Liver (tissue), 9 donors: ENCODE data around the gene TSHZ2. TPM values are rescaled to one million over a fixed set of nuclear protein-coding genes. Genes with fewer than 3 reads are reported as not detected.

Experiments used
- DNase-seq: peaks from one replicate; pipeline ENCODE4 v3.0.0-alpha.2; 2017; ENCODE audit warnings: low spot score
- H3K27ac ChIP-seq, 2 donors: one replicate each; pipeline ENCODE4 v1.7.0; 2013; ENCODE audit warnings: inconsistent platforms in 2 of 2, low read length in 2 of 2, control low read depth in 1 of 2, low read depth in 1 of 2, mild to moderate bottlenecking in 1 of 2
- H3K27me3 ChIP-seq, 4 donors: one replicate each; pipeline versions ENCODE4 v1.6.1 to v1.7.0; 2013; ENCODE audit warnings: low read length in 3 of 4, inconsistent platforms in 1 of 4, mild to moderate bottlenecking in 1 of 4, moderate library complexity in 1 of 4; ENCODE audit not compliant: control insufficient read depth in 4 of 4, insufficient read depth in 4 of 4
- H3K36me3 ChIP-seq, 4 donors: one replicate each; pipeline versions ENCODE4 v1.6.1 to v1.7.0; 2013; ENCODE audit warnings: low read length in 3 of 4, mild to moderate bottlenecking in 3 of 4, low read depth in 1 of 4, moderate library complexity in 1 of 4; ENCODE audit not compliant: control insufficient read depth in 4 of 4, insufficient read depth in 3 of 4
- H3K4me1 ChIP-seq, 4 donors: one replicate each; pipeline versions ENCODE4 v1.6.1 to v1.7.0; 2013; ENCODE audit warnings: low read length in 3 of 4, mild to moderate bottlenecking in 3 of 4, moderate library complexity in 1 of 4; ENCODE audit not compliant: control insufficient read depth in 4 of 4, insufficient read depth in 4 of 4
- H3K4me3 ChIP-seq, 3 donors: one replicate each; pipeline versions ENCODE4 v1.6.1 to v1.7.0; 2013; ENCODE audit warnings: low read length in 3 of 3, control low read depth in 1 of 3, low read depth in 1 of 3, mild to moderate bottlenecking in 1 of 3
- H3K9ac ChIP-seq, 2 donors: one replicate each; pipeline ENCODE4 v1.7.0; 2013; ENCODE audit warnings: low read length in 2 of 2, mild to moderate bottlenecking in 2 of 2, moderate library complexity in 2 of 2, control low read depth in 1 of 2, low read depth in 1 of 2
- H3K9me3 ChIP-seq, 4 donors: one replicate each; pipeline versions ENCODE4 v1.6.1 to v1.7.0; 2013; ENCODE audit warnings: low read length in 3 of 4; ENCODE audit not compliant: control insufficient read depth in 4 of 4
- FOXA1 ChIP-seq: IDR thresholded peaks from 2 replicates; pipeline ENCODE4 v1.6.1; 2016; ENCODE audit warnings: antibody characterized with exemption
- FOXA2 ChIP-seq: IDR thresholded peaks from 2 replicates; pipeline ENCODE4 v1.6.1; 2016; ENCODE audit warnings: antibody characterized with exemption
- GABPA ChIP-seq, 2 donors: IDR thresholded peaks in 1 of 2; conservative IDR thresholded peaks in 1 of 2; 2 replicates each; pipeline ENCODE4 v1.6.1; 2016; ENCODE audit warnings: antibody characterized with exemption in 2 of 2, mild to moderate bottlenecking in 1 of 2, moderate library complexity in 1 of 2
- HNF4A ChIP-seq, 2 donors: conservative IDR thresholded peaks; 2 replicates each; pipeline ENCODE4 v1.6.1; 2016; ENCODE audit warnings: antibody characterized with exemption in 2 of 2, mild to moderate bottlenecking in 2 of 2
- HNF4G ChIP-seq: IDR thresholded peaks from 2 replicates; pipeline ENCODE4 v1.6.1; 2016; ENCODE audit warnings: antibody characterized with exemption
- JUND ChIP-seq, 2 donors: IDR thresholded peaks; 2 replicates each; pipeline ENCODE4 v1.6.1; 2016; ENCODE audit warnings: antibody characterized with exemption in 2 of 2
- NR2F2 ChIP-seq: IDR thresholded peaks from 2 replicates; pipeline ENCODE4 v1.6.1; 2016; ENCODE audit warnings: antibody characterized with exemption
- RAD21 ChIP-seq, 2 donors: IDR thresholded peaks; 2 replicates each; pipeline ENCODE4 v1.6.1; 2016; ENCODE audit warnings: antibody characterized with exemption in 2 of 2, mild to moderate bottlenecking in 2 of 2
- RXRA ChIP-seq, 2 donors: IDR thresholded peaks; 2 replicates each; pipeline ENCODE4 v1.6.1; 2017 to 2018; ENCODE audit warnings: antibody characterized with exemption in 2 of 2, mild to moderate bottlenecking in 1 of 2
- SP1 ChIP-seq: IDR thresholded peaks from 2 replicates; pipeline ENCODE4 v1.6.1; 2018; ENCODE audit warnings: antibody characterized with exemption, mild to moderate bottlenecking
- TAF1 ChIP-seq: conservative IDR thresholded peaks from 2 replicates; pipeline ENCODE4 v1.6.1; 2016; ENCODE audit warnings: antibody characterized with exemption, mild to moderate bottlenecking
- whole genome bisulfite sequencing: extraction: QIAGEN DNeasy Blood & Tissue Kit; methylation state at CpG from one replicate; pipeline ENCODE4 v1.1.7; 2013; 5-methylcytosine and 5-hydroxymethylcytosine counted together
- polyA plus RNA-seq, 2 donors: library from polyadenylated mRNA; stranded (reverse) in 1 of 2; unstranded in 1 of 2; fragments of 200-250 nt in 1 of 2; fragments of >200 nt in 1 of 2; fragmentation: Nextera tagmentation in 1 of 2; extraction: Ambion mirVana in 1 of 2; gene quantifications; one replicate each; pipeline versions ENCODE4 v1.2.1 to v1.2.3, GENCODE V29; 2013 to 2015
- total RNA-seq, 2 donors: library from RNA; depleted of rRNA; stranded (reverse); fragments of >200 nt; gene quantifications; one replicate each; pipeline ENCODE4 v1.2.3, GENCODE V29; 2014
- TF ChIP-seq, protein P1 (sequence below): IDR thresholded peaks from 2 replicates; pipeline ENCODE4 v1.6.1; 2016; ENCODE audit warnings: antibody characterized with exemption
- TF ChIP-seq, protein P2 (sequence below): fragments of 150-350 bp; IDR thresholded peaks from 2 replicates; pipeline ENCODE4 v1.5.1; 2017; ENCODE audit warnings: improper control_type of control experiment, low read depth, low read length; ENCODE audit not compliant: missing input control
- TF ChIP-seq, protein P3 (sequence below): IDR thresholded peaks from 2 replicates; pipeline ENCODE4 v1.6.1; 2016; ENCODE audit warnings: antibody characterized with exemption, mild to moderate bottlenecking
- TF ChIP-seq, protein P4 (sequence below): IDR thresholded peaks from 2 replicates; pipeline ENCODE4 v1.6.1; 2016; ENCODE audit warnings: antibody characterized with exemption
- donor health status: healthy.
- donor health status: healthy.
- donor health status: healthy.
- donor health status: healthy.
- donor health status: healthy.

TSHZ2 gene
- total and polyA plus RNA-seq, 4 donors, result 2.9 to 11.3 (median 7.8) TPM

DNA sequence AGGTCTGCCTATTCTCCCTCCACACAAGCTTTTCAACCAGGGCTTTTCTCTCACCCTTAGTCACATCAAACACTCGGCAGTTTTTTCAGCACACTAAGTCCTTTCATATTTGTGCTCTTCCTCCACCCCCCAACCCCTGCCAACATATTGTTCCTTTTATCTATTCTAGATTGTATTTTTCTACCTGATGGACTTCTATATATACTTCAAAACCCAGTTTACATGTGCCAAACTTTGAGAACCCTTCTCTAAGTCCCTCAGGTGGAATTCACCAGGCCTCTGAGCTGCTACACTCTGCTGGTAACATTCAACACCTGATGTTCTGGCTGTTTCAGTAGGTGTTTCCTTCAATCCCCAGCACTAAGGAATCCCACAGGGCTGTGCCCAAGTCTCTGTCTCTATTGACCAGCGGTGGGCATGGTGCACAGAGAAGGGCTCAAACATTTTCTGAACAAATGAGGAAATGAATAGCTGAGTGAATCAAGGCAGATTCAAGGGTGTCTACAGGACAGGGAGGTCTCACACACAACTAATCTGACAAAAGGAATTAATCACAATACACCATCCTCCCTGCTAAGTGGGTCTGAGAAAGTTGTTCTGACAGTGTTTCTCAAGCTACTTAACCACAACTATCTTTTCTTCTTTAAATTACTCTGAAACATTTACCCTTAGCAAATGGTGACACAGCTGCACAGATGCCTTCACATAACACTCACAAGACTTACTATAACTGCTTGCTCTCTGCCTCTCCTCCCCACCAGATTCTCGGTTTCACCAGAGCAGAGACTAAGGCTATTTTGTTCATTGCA lies 166.5 kb downstream of the TSHZ2 start:
- H3K4me1 ChIP-seq, result no peaks in the 10 kb centered on the region
- H3K4me3 ChIP-seq, result no peak overlapping the region
- H3K27ac ChIP-seq, result no peak overlapping the region
- H3K9me3 ChIP-seq, result no peaks in the 10 kb centered on the region
- WGBS, result 89% methylated on average over 3 of the region's 3 CpGs
- TF ChIP-seq JUND (IDR thresholded peaks at IDR 0.05) (no peak), RAD21 (IDR thresholded peaks at IDR 0.05) (no peak), HNF4A (conservative IDR thresholded peaks at IDR 0.05) (no peak), NR2F2 (no peak), TAF1 (no peak), RXRA (IDR thresholded peaks at IDR 0.05) (no peak), HNF4G (no peak), FOXA1 (no peak), FOXA2 (no peak)
- TF ChIP-seq, protein P1, sequence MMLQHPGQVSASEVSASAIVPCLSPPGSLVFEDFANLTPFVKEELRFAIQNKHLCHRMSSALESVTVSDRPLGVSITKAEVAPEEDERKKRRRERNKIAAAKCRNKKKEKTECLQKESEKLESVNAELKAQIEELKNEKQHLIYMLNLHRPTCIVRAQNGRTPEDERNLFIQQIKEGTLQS, result no peak
- H3K27me3 ChIP-seq, result no peaks in the 10 kb centered on the region
- no peak overlapping the region for H3K9ac ChIP-seq
- no peak for DNase-seq
- H3K36me3 ChIP-seq, result peaks cover 0 to 4% (median 0%) of the 10 kb centered on the region in 4 donors

DNA sequence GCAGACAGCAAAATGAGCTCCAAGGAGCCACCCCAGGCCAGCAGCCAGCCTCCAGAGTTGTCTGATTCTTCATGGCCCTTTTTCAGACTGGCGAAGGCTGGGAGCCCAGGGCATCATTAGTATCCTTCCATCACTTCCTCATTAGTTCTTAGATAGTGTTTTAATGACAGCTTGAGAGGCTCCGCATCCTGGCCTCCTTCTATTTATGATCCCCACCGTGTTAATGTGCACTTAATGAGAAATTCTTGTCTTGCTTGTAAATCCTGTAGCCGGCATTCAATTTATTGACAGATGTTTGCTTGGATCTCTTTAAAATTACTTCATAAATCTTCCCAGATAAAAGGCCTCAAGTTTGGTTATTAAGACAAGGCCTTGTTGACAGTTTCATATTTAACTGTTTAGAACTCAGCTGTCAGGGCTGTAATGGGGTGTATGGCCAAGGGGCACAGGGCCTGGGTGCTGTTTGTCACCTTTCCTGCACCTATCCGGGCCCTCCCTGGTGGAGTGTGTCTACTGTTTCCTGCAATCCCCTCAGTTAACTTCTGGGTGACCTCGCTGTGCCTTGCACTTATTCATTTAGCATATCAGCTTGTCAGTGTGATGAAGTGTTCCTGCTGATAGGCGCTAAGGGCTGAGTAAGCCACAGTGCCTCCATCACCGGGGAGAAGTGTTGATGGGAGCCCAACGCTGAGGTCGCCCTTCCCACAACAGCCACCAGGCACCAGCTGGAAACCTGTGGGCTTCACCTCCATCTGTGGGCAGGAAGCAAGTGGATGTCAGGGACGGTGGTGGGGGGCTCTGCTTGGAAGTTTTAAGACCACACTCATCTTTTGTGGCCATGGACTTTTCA lies 169.3 kb downstream of the TSHZ2 start:
- DNase-seq, result no peak
- no peak for TF ChIP-seq FOXA2
- no peak for TF ChIP-seq NR2F2
- TF ChIP-seq, protein P2, sequence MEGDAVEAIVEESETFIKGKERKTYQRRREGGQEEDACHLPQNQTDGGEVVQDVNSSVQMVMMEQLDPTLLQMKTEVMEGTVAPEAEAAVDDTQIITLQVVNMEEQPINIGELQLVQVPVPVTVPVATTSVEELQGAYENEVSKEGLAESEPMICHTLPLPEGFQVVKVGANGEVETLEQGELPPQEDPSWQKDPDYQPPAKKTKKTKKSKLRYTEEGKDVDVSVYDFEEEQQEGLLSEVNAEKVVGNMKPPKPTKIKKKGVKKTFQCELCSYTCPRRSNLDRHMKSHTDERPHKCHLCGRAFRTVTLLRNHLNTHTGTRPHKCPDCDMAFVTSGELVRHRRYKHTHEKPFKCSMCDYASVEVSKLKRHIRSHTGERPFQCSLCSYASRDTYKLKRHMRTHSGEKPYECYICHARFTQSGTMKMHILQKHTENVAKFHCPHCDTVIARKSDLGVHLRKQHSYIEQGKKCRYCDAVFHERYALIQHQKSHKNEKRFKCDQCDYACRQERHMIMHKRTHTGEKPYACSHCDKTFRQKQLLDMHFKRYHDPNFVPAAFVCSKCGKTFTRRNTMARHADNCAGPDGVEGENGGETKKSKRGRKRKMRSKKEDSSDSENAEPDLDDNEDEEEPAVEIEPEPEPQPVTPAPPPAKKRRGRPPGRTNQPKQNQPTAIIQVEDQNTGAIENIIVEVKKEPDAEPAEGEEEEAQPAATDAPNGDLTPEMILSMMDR, result no peak
- no peak for TF ChIP-seq TAF1
- TF ChIP-seq SP1, result no peak
- TF ChIP-seq GABPA (IDR thresholded peaks at IDR 0.05 in 1 of 2, conservative IDR thresholded peaks at IDR 0.05 in 1 of 2), result no peak
- TF ChIP-seq HNF4G, result no peak
- TF ChIP-seq, protein P3, sequence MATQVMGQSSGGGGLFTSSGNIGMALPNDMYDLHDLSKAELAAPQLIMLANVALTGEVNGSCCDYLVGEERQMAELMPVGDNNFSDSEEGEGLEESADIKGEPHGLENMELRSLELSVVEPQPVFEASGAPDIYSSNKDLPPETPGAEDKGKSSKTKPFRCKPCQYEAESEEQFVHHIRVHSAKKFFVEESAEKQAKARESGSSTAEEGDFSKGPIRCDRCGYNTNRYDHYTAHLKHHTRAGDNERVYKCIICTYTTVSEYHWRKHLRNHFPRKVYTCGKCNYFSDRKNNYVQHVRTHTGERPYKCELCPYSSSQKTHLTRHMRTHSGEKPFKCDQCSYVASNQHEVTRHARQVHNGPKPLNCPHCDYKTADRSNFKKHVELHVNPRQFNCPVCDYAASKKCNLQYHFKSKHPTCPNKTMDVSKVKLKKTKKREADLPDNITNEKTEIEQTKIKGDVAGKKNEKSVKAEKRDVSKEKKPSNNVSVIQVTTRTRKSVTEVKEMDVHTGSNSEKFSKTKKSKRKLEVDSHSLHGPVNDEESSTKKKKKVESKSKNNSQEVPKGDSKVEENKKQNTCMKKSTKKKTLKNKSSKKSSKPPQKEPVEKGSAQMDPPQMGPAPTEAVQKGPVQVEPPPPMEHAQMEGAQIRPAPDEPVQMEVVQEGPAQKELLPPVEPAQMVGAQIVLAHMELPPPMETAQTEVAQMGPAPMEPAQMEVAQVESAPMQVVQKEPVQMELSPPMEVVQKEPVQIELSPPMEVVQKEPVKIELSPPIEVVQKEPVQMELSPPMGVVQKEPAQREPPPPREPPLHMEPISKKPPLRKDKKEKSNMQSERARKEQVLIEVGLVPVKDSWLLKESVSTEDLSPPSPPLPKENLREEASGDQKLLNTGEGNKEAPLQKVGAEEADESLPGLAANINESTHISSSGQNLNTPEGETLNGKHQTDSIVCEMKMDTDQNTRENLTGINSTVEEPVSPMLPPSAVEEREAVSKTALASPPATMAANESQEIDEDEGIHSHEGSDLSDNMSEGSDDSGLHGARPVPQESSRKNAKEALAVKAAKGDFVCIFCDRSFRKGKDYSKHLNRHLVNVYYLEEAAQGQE, result no peak
- TF ChIP-seq, protein P4, sequence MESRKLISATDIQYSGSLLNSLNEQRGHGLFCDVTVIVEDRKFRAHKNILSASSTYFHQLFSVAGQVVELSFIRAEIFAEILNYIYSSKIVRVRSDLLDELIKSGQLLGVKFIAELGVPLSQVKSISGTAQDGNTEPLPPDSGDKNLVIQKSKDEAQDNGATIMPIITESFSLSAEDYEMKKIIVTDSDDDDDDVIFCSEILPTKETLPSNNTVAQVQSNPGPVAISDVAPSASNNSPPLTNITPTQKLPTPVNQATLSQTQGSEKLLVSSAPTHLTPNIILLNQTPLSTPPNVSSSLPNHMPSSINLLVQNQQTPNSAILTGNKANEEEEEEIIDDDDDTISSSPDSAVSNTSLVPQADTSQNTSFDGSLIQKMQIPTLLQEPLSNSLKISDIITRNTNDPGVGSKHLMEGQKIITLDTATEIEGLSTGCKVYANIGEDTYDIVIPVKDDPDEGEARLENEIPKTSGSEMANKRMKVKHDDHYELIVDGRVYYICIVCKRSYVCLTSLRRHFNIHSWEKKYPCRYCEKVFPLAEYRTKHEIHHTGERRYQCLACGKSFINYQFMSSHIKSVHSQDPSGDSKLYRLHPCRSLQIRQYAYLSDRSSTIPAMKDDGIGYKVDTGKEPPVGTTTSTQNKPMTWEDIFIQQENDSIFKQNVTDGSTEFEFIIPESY, result no peak
- no peak for TF ChIP-seq FOXA1
- Histone ChIP-seq H3K36me3 (peaks cover 0 to 4% (median 0%) of the 10 kb centered on the region in 4 donors), H3K4me3 (no peak overlapping the region), H3K9ac (no peak overlapping the region), H3K9me3 (no peaks in the 10 kb centered on the region), H3K27ac (no peak overlapping the region), H3K27me3 (no peaks in the 10 kb centered on the region), H3K4me1 (no peaks in the 10 kb centered on the region)
- 82% methylated on average over 11 of the region's 11 CpGs for WGBS
